ENCODE data around the gene HMBS.
"Not testable (repeated sequence)": the region's sequence is repeated elsewhere in the genome, so short reads cannot be mapped to it uniquely, and the experiment has no call there.

HMBS gene

DNA sequence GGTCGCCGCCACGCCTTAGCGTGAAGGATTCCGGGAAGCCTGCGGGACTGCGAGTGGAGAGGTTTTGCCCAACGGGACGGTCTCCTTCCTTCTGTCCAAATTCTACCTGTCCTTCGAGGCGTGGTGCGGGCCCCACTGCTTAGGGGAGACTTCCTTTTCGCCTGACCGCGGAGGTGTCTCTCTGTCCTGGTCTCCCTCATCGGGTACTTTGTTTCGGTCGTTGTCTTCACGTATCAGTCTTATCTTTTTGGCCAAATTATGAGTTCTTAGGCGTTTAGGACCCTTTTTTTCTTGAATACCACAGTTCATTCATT, 37.1 kb downstream of the HMBS start:
- no peak for DNase-seq

DNA sequence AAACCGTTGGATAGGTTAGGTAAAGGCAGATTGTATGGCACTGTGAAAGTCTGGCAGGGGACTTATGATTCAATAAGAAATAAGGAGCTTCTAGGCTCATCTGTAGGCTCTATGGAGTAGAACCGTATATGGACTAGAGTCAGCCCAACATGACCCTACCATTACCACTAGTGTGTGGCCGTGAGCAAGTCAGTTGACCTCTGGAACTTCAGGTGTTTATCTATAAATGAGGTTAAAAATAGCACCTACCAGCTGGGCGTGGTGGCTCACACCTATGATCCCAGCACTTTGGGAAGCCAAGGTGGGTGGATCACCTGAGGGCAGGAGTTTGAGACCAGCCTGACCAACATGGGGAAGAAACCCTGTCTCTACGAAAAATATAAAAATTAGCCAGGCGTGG, 41.1 kb downstream of the HMBS start:
- no peak for DNase-seq

DNA sequence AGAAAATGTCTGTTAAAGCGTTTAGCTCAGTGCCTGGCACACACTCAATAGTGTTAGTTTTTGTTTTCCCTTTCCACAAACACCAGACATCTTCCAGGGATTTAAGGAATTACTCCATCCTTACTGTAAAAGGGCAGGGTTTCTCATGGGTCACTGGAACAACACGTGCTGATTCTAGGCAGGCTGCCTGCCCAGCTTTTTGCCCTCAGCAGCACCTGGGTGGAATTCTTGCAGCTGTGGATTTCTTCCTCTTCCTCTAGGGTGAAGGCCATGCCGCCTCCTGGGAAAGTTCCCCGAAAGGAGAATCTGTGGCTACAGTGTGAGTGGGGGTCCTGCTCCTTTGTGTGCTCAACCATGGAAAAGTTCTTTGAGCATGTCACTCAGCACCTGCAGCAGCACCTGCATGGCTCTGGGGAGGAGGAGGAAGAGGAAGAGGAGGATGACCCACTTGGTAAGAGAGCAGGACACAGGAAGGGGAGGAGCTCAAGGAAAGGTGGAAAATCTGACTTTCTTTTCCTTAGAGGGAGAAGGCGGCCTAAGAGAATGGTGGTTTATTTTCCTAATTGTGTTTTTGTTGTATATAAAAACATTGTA, 42.1 kb downstream of the HMBS start:
- no peak for DNase-seq

- no peak for DNase-seq
Observed at GRCh38 chr11:119130662-119131061, 46.0 kb downstream of the HMBS start.

GRCh38 chr11:119134389-119134978, 49.8 kb downstream of the HMBS start:
- no peak for DNase-seq

GRCh38 chr11:119139276-119139675, 54.6 kb downstream of the HMBS start:
- DNase-seq: not testable (repeated sequence)

Data from activated CD4-positive, CD25-positive, alpha-beta regulatory T cell treated with anti-CD3 and anti-CD28 coated beads, Interleukin-2, amount 50 U/mL, for 72 hours (primary cell).